GM18507 (cell line): ENCODE data around the gene KHDC1L.
A peak's percentile ranks its signal among the peaks of the same experiment; 100 is the strongest.
"Not testable (repeated sequence)": the region's sequence is repeated elsewhere in the genome, so short reads cannot be mapped to it uniquely, and the experiment has no call there.

ENCODE experiments used
- DNase-seq: peaks from one replicate; pipeline ENCODE4 v3.0.0; 2011; ENCODE audit warnings: low read depth; ENCODE audit not compliant: insufficient read length; ENCODE audit errors: extremely low spot score
- FAIRE-seq: peaks from 2 replicates; lab custom pipeline; 2011; peaks lifted over from hg19 to GRCh38; lab: Jason Lieb, UNC

KHDC1L gene, protein sequence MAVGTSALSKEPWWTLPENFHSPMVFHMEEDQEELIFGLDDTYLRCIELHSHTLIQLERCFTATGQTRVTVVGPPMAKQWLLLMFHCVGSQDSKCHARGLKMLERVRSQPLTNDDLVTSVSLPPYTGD

DNA sequence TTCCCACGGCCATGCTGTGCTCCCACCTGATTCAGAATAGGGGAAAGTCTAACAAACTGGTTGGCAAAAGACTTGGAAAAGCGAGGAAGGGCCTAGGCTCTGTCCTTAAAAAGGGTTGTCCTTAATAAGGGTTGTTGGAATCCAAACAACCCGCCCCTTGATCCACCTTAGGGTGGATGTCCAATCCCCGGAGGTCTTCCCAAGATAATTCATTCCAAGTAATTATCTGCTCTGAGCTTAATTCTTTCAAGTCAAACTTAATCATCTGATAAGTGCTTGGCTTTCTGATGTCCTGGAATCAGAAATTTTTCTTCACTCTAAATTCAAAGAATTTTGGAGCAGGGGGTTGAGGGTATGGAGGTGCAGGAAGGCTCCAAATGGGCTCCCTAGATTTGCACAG, at the start of gene KHDC1L:
KHDC1L (minus strand) TSS at position 101 of the 400 bp plus-strand sequence; CDS start at position 13, 88 bp downstream.
- DNase-seq, result no peak
- no peak for FAIRE-seq

DNA sequence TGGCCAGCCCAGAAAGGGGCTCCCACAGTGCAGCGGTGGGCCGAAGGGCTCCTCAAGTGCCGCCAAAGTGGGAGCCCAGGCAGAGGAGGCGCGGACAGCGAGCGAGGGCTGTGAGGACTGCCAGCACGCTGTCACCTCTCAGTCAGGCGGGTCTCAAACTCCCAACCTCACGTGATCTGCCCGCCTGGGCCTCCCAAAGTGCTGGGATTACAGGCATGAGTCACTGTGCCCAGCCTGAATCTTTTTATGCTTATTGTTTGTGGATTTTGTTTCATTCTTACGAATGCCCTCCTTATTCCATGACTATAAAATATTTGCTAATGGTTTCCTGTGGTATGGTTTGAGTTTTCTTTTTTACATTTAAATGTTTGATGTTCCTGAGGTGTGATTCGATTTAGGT, 44.0 kb upstream of the KHDC1L start:
- not testable (repeated sequence) for DNase-seq, FAIRE-seq

DNA sequence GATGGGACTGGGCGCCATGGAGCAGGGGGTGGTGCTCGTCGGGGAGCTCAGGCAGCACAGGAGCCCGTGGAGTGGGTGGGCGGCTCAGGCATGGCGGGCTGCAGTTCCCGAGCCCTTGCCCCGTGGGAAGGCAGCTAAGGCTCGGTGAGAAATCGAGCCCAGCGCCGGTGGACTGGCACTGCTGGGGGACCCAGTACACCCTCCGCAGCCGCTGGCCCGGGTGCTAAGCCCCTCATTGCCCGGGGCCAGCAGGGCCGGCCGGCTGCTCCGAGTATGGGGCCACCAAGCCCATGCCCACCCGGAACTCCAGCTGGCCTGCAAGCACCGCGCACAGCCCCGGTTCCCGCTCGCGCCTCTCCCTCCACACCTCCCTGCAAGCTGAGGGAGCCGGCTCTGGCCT, 43.6 kb upstream of the KHDC1L start:
- DNase-seq, FAIRE-seq: not testable (repeated sequence)

DNA sequence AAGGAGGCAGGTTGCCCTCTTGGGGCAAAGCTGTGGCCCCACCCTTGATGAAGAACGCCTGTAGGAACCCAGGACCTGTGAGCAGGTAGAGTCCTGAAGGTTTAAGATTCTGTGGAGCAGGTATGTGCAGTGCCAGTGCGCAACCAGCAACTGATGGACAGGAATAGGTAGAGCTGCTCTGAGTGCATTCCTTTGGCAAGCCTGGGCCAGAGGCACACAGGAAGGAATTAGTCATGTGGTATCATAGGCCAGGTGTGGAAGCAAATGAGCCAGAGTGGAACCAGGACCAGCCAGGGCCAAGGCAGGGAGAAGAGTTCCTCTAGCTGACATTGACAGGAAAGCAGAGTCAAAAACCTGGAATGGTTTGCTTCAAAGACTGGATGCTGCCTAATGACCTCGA, 39.1 kb upstream of the KHDC1L start:
- no peak for FAIRE-seq
- DNase-seq, result no peak

DNA sequence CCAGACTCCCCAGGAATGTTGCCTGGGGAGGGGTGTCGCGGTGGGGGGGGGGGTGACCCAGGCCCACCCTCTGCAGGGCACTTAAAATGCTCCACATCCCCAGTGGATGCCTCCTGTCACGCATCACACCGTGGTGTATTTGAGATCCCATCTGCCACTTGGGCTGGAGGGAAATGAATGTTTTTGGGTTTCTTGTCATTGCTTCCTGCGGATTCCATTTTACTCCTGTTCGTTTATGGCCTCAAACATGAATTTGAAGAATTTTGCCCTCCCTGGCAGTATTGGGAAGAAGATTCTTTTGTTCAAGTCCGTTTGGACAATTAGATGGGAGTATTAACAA, 38.2 kb upstream of the KHDC1L start:
- DNase-seq (no peak), FAIRE-seq (no peak)

DNA sequence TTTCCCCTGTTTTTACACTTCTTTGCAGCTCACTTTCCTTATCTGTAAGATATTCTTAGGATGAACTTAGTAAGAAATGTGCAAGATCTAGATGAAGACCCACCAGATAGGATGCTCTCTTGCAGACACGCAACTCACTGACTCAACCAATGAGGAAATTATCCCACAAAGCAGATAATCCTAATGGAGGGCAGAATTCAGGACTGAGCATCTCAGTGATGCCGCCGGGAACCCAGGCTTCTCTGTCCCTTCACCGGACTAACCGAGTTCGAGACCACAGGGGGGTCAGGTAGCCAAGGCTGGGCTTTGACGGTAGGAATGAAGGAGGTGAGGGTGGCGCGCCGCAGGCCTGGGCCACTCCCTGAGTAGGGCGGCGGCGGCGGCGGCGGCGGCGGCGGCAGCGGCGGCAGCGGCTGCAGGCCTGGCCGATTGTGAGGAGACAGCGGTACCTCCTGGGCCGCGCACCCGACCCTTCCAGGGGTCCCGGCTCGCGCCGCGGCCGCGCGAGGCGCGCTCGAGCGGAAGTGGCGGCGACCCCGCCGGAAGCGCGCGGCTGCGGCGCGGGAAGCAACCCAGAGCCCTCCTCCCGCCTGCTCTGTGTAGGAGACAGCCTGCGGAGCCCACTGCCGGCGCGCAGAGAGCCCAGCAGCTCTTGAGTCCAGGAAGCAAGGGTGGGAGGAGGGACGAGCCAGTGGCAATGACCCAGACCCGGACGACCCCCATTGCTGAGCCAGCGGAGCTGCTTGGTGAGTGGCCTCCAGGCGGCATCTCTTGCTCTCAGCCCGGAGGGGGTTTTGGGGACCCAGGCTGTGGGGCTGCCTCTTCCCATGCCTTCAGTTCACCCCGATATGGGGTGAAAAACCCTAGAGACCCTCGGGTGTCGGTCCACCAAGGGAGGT, 37.6 kb upstream of the KHDC1L start, which contains the start of gene KHDC1:
KHDC1 (minus strand) TSS at position 526 of the 899 bp plus-strand sequence. CDS start 20,679 bp downstream, outside the sequence.
- DNase-seq (peak; percentile 69), FAIRE-seq (peak; percentile 56)

DNA sequence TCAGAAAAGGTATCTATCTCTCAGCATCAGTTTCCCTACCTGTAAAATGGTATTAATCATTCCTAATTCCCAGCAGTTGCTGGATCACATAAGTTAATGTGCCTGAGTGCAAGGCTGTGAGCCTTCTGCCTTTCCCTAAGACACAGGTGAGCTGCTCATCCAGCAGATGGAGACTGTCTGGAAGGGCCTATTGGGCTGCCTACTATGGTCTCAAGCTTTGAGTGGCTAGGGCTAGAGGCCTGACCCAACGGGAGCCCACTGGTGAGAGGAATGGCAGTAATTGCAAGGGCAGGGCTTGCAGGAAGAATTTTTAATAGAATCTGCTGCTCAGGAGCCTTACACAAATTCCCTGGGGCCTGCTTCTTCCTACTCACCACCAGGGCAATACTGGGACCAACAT, 33.4 kb upstream of the KHDC1L start:
- DNase-seq (no peak), FAIRE-seq (no peak)

DNA sequence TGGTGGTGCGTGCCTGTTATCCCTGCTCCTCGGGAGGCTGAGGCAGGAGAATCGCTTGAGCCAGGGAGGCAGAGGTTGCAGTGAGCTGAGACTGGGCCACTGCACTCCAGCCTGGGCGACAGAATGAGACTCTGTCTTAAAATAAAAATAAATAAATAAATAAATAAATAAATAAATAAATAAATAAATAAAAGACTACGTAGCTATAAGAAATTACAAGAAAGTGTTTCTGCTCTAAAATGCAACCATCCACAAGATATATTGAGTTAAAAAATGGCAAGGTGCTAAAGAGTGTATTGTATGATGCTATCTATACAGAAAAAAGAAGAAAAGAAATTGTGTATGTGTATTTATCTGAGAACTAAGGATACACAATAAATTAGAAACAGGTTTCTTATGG, 29.0 kb upstream of the KHDC1L start:
- DNase-seq, FAIRE-seq: not testable (repeated sequence)

DNA sequence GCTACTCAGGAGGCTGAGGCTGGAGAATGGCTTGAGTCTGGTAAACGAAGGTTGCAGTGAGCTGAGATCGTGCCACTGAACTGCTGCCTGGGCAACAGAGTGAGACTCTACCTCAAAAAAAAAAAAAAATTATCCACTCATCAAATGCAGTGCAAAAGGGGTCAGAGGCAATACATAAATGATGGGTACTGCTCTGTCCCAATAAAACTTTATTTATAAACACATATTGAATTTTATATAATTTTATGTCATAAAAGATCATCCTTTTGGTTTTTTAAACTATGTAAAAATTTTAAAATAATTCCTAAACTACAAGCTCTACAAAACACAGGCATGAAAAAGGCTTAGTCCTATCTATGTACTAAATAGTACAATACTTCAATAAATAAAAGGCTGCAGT, 27.4 kb upstream of the KHDC1L start:
- DNase-seq (no peak), FAIRE-seq (no peak)

DNA sequence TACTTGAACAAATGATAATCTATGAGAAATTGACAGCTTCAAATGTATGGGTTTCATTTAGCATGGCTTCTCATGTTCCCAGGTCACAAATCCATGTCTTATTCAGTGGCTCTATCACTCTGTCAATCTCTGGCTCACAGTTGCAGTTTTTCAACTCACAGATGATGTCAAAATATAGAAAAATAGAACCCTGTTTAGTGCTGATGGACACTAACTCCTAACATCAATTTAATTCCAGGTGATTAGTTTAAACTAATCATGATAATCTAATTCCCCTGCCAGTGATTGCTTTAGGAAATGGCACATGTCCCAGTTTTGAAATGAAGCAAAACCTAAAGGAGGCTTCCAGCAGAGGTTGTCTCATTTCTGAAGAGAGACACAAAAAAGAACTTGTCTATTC, 24.7 kb upstream of the KHDC1L start:
- FAIRE-seq (no peak), DNase-seq (no peak)

DNA sequence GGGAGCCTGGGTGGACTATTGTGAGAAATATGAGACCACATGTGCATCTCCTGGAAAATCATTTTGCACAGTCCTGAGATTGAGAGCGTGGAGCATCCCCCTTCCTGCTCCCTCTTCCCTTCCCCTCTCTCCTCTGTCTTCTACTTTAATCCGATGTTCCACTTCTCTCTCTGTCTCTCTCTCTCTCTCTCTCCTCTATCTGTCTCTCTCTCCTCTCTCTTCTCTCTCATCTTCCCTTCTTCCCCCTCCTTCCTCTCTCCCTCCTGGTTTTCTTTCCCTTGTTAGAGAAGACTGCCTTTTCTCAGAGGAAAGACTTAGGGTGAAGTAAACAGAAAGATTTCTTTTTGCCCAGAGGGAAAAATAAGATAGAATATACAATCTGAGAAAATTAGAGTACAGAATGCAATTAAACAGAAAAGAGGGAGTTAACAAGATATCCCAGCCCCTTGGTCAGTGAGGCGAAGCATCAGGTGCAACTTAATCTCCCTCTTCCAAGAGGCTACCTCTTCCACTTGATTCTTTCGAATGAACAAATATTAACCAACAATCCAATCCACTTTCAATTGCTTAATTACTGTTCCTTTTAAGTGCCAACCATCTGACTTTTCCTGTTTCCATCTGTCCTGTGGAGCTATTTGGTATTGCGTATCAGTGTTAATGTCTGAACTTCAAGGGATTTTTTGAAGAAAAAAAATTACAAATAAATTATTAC, 23.1 kb upstream of the KHDC1L start:
- no peak for FAIRE-seq
- no peak for DNase-seq

DNA sequence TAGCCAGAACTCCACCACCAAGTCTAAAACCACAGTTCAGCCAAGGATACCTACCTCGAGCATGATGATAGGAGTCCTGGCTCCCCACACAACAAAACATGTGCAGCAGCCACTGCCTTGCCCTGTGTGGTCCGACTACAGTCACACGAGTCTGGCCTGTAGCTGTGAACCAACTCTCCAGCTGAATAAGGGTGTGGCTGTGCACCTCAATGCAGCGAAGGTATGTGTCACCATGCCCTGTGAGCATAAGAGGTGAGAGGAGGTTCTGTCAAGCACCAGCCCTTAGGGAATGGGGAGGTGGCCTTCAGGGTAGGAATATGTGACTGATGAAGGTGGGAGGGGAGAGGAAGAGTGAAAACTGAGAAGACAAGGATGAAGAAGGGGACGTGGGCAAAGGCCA, 16.7 kb upstream of the KHDC1L start:
- DNase-seq, result no peak
- no peak for FAIRE-seq

DNA sequence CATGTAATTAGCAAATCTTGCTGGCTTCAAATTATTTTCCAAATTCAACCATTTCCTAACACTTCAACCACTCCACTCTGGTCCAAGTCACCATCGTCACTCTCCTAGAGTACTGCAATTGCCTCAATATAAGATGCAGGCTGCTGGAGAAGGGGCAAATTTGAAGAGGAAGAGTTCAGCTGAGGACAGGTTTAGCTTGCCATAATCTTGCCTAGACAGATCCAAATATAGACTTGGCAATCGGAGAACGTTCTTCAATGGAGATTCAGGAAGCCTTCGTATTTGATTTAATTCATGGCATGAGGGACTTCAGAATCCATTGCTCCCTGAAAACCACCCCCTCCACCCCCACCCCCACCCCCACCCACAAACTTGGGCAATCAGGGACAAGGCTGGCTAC, 15.4 kb upstream of the KHDC1L start:
- no peak for DNase-seq
- FAIRE-seq, result no peak

DNA sequence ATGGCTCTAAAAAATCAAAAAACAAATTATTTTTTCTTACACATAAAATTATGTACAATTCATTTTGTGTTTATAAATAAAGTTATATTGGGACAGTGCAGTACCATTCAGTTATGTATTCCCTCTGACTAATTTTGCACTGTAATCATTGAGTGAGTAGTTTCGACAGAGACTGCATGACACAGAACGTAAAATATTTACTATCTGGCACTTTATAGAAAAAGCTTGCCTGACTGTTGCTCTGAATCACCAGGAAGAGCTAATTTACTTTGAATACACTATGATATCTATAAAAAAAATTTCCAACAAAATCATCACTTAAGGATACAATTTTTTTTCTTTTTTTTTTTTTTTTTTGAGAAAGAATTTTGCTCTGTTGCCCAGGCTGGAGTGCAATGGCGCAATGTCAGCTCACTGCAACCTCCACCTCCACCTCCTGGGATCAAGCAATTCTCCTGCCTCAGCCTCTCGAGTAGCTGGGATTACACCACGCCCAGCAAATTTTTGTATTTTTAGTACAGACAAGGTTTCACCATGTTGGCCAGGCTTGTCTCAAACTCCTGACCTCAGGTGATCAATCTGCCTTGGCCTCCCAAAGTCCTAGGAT, 11.0 kb upstream of the KHDC1L start:
- no peak for DNase-seq
- no peak for FAIRE-seq

DNA sequence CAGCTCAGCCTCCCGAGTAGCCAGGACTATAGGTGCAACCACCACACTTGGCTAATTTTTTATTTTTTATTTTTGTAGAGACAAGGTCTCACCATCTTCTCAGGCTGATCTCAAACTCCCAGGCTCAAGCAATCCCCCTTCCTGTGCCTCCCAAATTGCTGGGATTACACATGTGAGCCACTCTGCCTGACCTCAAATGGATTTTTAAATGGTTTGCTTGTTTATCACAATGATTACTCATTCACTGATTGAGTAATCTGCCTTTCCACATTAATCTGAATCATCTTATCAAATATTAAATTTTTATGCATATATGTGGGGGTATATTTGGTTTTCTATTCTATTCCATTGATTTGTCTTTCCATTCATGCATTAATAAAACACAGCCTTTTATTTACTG, 9.4 kb upstream of the KHDC1L start:
- DNase-seq, result no peak
- no peak for FAIRE-seq

DNA sequence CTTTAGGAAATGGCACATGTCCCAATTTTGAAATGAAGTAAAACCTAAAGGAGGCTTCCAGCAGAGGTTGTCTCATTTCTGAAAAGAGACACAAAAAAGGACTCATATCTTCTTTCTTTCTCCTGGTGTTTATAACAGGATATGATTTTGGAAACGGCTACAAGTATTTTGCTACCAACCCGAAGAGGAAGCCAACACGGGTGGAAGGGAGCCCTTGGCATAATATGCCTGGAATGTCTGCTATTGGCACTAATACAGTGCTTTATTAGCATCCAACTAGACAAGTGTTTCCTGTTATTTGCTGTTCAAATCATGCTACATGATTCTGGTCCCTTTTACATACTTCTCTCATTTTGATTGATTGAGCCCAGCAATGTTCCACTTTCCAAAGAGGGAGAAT, 8.7 kb upstream of the KHDC1L start:
- not testable (repeated sequence) for FAIRE-seq, DNase-seq

DNA sequence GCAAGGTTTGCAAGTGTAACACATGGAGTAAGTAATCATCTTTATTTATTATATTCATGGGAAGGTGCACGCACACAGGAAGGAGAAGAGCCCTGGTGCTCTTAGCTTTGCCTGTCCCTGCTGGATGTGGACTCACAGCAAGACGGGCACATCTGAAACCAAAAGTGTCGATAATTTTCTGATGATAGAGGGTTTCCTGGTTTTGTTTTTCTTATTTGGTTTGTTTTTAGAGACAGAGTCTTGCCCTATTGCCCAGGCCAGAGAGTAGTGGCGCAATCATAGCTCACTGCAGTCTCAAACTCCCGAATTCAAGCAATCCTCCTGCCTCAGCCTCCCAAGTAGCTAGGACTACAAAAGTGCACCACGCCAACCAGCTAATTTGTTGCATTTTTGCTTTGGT, 7.8 kb upstream of the KHDC1L start:
- FAIRE-seq, result no peak
- no peak for DNase-seq

DNA sequence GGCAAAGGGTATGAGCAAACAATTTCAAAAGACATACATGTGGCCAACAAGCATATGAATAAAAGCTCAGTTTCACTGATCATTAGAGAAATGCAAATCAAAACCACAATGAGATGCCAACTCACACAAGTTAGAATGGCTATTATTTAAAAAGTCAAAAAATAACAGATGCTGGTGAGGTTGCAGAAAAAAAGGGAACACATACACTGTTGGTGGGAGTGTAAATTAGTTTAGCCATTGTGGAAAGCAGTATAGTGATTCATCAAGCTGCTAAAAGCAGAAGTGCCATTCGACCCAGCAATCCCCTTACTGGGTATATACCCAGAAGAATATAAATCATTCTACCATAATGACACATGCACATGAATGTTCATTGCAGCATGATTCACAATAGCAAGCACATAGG, 6.7 kb upstream of the KHDC1L start:
- FAIRE-seq (peak; percentile 69), DNase-seq (no peak)

DNA sequence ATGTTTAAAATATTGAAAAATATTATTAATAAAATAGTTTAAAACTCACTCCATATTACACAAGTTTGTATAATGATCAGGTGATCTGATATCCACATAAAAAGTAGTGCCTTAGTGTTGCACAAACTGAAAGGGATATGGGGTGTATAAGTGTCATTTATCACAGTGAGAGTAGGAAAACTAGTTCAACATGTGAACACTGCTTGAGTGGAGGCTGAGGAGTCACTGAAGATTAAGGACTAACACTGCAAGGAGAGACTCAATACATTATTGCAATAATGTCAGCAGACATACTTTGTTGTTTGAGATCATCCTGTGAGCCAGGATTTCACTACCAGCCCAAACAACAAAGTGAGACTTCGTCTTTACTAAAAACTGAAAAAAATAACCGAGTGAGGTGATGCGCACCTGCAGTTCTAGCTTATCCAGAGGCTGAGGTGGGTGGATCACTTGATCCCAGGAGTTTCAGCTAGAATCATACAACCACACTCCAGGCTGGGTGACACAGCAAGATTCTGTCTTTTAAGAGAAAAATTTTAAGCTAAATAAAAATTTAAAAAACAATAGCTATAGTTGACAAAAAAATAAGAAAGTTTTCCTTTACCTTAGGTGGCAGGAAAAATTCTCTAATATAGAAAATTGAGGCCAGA, 2.4 kb upstream of the KHDC1L start:
- FAIRE-seq (no peak), DNase-seq (no peak)

DNA sequence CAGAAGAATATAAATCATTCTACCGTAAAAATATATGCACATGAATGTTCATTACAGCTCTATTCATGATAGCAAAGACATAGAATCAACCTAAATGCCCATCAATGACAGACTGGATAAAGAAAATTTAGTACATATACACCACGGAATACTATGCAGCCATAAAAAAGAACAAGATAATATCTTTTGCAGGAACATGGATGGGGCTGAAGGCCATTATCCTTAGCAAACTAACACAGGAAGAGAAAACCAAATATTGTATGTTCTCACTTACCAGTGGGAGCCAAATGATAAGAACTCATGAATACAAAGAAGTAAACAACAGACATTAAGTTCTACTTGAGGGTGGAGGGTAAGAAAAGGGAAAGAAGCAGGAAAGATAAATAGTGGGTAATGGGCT, 8.4 kb downstream of the KHDC1L start:
- DNase-seq (no peak), FAIRE-seq (no peak)
